Breast epithelium (tissue), 3 donors: Measurements from ENCODE around the gene PRR29.

Experiments used
- POLR2A ChIP-seq: fragments of 450-650 bp; IDR thresholded peaks from one replicate; pipeline ENCODE4 v1.6.1; 2016; ENCODE audit warnings: antibody characterized with exemption, mild to moderate bottlenecking, moderate library complexity
- POLR2AphosphoS5 ChIP-seq, 3 donors: sonication (generic); formaldehyde crosslinking; IDR thresholded peaks; one replicate each; pipeline ENCODE4 v1.6.1; 2017; ENCODE audit warnings: antibody characterized with exemption in 3 of 3
- TF ChIP-seq, protein P1 (sequence below), 3 donors: fragments of 450-650 bp; IDR thresholded peaks; one replicate each; pipeline ENCODE4 v1.5.1; 2016 to 2017; ENCODE audit warnings: antibody characterized with exemption in 3 of 3, mild to moderate bottlenecking in 3 of 3, moderate library complexity in 3 of 3

DNA sequence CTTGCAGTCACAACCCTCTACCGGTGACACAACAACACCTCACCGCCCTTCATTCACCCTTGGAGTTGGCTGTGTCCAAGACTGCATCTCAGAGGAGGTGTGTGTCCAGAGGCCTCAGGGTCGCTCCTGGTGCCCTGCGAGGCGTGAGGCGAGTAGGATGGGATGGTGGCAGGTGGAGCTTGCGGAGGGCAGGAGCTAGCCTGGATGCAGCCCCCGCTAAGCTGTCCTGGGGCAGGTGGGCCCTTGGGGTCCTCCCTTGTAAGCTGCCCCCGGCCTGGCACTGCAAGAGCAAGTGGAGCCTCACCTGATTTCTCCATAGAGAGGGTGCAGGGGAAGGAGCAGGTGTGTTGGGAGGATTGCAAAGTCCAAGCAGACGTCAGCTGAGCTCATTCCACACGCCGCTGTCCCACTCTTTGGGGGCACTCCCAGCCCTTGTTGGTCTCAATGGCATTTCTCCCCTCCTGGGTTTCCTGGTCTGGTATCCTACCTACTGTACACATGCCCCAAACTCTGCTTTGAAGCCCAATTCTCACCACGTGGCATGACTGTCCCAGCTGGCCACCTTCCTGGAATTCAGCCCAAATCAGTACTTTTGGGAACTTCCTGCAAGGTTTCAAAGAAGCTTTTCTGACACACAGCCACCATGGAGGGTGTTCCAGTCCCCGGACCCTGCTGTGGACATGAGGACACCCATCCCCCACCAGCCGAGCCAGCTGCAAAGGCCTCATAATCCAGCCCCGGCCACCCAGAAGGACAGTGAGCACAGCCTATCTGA is 40.4 kb downstream of the PRR29 start:
- TF ChIP-seq, protein P1, sequence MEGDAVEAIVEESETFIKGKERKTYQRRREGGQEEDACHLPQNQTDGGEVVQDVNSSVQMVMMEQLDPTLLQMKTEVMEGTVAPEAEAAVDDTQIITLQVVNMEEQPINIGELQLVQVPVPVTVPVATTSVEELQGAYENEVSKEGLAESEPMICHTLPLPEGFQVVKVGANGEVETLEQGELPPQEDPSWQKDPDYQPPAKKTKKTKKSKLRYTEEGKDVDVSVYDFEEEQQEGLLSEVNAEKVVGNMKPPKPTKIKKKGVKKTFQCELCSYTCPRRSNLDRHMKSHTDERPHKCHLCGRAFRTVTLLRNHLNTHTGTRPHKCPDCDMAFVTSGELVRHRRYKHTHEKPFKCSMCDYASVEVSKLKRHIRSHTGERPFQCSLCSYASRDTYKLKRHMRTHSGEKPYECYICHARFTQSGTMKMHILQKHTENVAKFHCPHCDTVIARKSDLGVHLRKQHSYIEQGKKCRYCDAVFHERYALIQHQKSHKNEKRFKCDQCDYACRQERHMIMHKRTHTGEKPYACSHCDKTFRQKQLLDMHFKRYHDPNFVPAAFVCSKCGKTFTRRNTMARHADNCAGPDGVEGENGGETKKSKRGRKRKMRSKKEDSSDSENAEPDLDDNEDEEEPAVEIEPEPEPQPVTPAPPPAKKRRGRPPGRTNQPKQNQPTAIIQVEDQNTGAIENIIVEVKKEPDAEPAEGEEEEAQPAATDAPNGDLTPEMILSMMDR (IDR thresholded peaks at IDR 0.05) = no peak
- TF ChIP-seq POLR2AphosphoS5 (IDR thresholded peaks at IDR 0.05) = no peak
- no peak for TF ChIP-seq POLR2A
